Measurements from ENCODE around the gene C16orf96. TPM values are rescaled to one million over a fixed set of nuclear protein-coding genes. Genes with fewer than 3 reads are reported as not detected.

The C16orf96 gene
- total and polyA plus RNA-seq, 2 experiments from 2014 or later, result not detected

GRCh38 chr16:4639899-4640509 is 83.9 kb downstream of the C16orf96 start:
- no peaks in the 10 kb centered on the region for H3K9me2 ChIP-seq (ENCODE audit: insufficient read depth)
- in situ Hi-C loops (cut with MboI), result no loop called here
- H3K27ac ChIP-seq, result no peak overlapping the region
- peaks cover 100% of the 10 kb centered on the region for H3K79me2 ChIP-seq (ENCODE audit: insufficient read depth)
- no peaks in the 10 kb centered on the region for H3K4me1 ChIP-seq (ENCODE audit: insufficient read depth)
- H4K20me1 ChIP-seq (ENCODE audit: insufficient read depth), result peaks cover 6% of the 10 kb centered on the region; the same call in 1 of the 2 replicates
- H3K36me3 ChIP-seq (ENCODE audit: low read depth), result no peaks in the 10 kb centered on the region
- WGBS, 2 experiments (ENCODE audit: low coverage in 1 of 2, low lambda C conversion rate in 2 of 2, missing lambda C conversion rate in 2 of 2), result 85 to 87% methylated on average over 27 of the region's 27 CpGs
- no peaks in the 10 kb centered on the region for H3K9me3 ChIP-seq (ENCODE audit: low read depth)
- no peak overlapping the region for H3K9ac ChIP-seq
- no peak for TF ChIP-seq EZH2 (IDR thresholded peaks at IDR 0.05; ENCODE audit: insufficient read depth, poor library complexity, severe bottlenecking)
- TF ChIP-seq EZH2phosphoT487 (IDR thresholded peaks at IDR 0.05; ENCODE audit: insufficient read depth, low read depth), result no peak
- no peak overlapping the region for H3K4me2 ChIP-seq (ENCODE audit: unreplicated experiment)
- H2AFZ ChIP-seq, result no peak overlapping the region
- H3K4me3 ChIP-seq, result no peak overlapping the region
- H3F3A ChIP-seq (ENCODE audit: insufficient read depth), result no peaks in the 10 kb centered on the region
- no peaks in the 10 kb centered on the region for H3K27me3 ChIP-seq (replicated peaks; ENCODE audit: insufficient read depth)
- DNase-seq, result peak; percentile 12

GRCh38 chr16:4640572-4641305 is 84.6 kb downstream of the C16orf96 start:
- H3K9me3 ChIP-seq (ENCODE audit: low read depth), result no peaks in the 10 kb centered on the region
- no peak overlapping the region for H3K4me2 ChIP-seq (ENCODE audit: unreplicated experiment)
- no peaks in the 10 kb centered on the region for H3K9me2 ChIP-seq (ENCODE audit: insufficient read depth)
- H3K4me3 ChIP-seq, result no peak overlapping the region
- peaks cover 100% of the 10 kb centered on the region for H3K79me2 ChIP-seq (ENCODE audit: insufficient read depth)
- peaks cover 6% of the 10 kb centered on the region; the same call in 1 of the 2 replicates for H4K20me1 ChIP-seq (ENCODE audit: insufficient read depth)
- no peak overlapping the region for H2AFZ ChIP-seq
- in situ Hi-C loops (cut with MboI), result no loop called here
- peak; percentile 26 for DNase-seq
- no peaks in the 10 kb centered on the region for H3F3A ChIP-seq (ENCODE audit: insufficient read depth)
- 66 to 68% methylated on average over 19 of the region's 19 CpGs for WGBS, 2 experiments (ENCODE audit: low coverage in 1 of 2, low lambda C conversion rate in 2 of 2, missing lambda C conversion rate in 2 of 2)
- H3K27me3 ChIP-seq (replicated peaks; ENCODE audit: insufficient read depth), result no peaks in the 10 kb centered on the region
- no peak overlapping the region for H3K9ac ChIP-seq
- H3K36me3 ChIP-seq (ENCODE audit: low read depth), result no peaks in the 10 kb centered on the region
- H3K27ac ChIP-seq, result no peak overlapping the region
- no peak for TF ChIP-seq EZH2phosphoT487 (IDR thresholded peaks at IDR 0.05; ENCODE audit: insufficient read depth, low read depth)
- TF ChIP-seq EZH2 (IDR thresholded peaks at IDR 0.05; ENCODE audit: insufficient read depth, poor library complexity, severe bottlenecking), result no peak
- H3K4me1 ChIP-seq (ENCODE audit: insufficient read depth), result no peaks in the 10 kb centered on the region

- no peak for DNase-seq
- peaks cover 6% of the 10 kb centered on the region; the same call in 1 of the 2 replicates for H4K20me1 ChIP-seq (ENCODE audit: insufficient read depth)
- H3K4me2 ChIP-seq (ENCODE audit: unreplicated experiment), result no peak overlapping the region
- H3K9ac ChIP-seq, result no peak overlapping the region
- H3K36me3 ChIP-seq (ENCODE audit: low read depth), result no peaks in the 10 kb centered on the region
- no peaks in the 10 kb centered on the region for H3K9me2 ChIP-seq (ENCODE audit: insufficient read depth)
- no peak for TF ChIP-seq EZH2 (IDR thresholded peaks at IDR 0.05; ENCODE audit: insufficient read depth, poor library complexity, severe bottlenecking)
- no peak for TF ChIP-seq EZH2phosphoT487 (IDR thresholded peaks at IDR 0.05; ENCODE audit: insufficient read depth, low read depth)
- H3K4me3 ChIP-seq, result no peak overlapping the region
- WGBS, 2 experiments (ENCODE audit: low coverage in 1 of 2, low lambda C conversion rate in 2 of 2, missing lambda C conversion rate in 2 of 2), result 82 to 92% methylated on average over 5 of the region's 5 CpGs
- no peak overlapping the region for H2AFZ ChIP-seq
- no peaks in the 10 kb centered on the region for H3K4me1 ChIP-seq (ENCODE audit: insufficient read depth)
- no peaks in the 10 kb centered on the region for H3K9me3 ChIP-seq (ENCODE audit: low read depth)
- in situ Hi-C loops (cut with MboI), result no loop called here
- peaks cover 100% of the 10 kb centered on the region for H3K79me2 ChIP-seq (ENCODE audit: insufficient read depth)
- H3F3A ChIP-seq (ENCODE audit: insufficient read depth), result no peaks in the 10 kb centered on the region
- H3K27me3 ChIP-seq (replicated peaks; ENCODE audit: insufficient read depth), result no peaks in the 10 kb centered on the region
- no peak overlapping the region for H3K27ac ChIP-seq
Measured at GRCh38 chr16:4641306-4641687, 85.2 kb downstream of the C16orf96 start.

- WGBS, 2 experiments (ENCODE audit: low coverage in 1 of 2, low lambda C conversion rate in 2 of 2, missing lambda C conversion rate in 2 of 2), result 96 to 98% methylated on average over 14 of the region's 14 CpGs
- in situ Hi-C loops (cut with MboI), result no loop called here
- Histone ChIP-seq H3K27me3 (replicated peaks; ENCODE audit: insufficient read depth) (no peaks in the 10 kb centered on the region), H3K4me1 (ENCODE audit: insufficient read depth) (no peaks in the 10 kb centered on the region), H2AFZ (no peak overlapping the region), H3K9me2 (ENCODE audit: insufficient read depth) (no peaks in the 10 kb centered on the region), H3K4me3 (no peak overlapping the region), H3K4me2 (ENCODE audit: unreplicated experiment) (no peak overlapping the region), H3K9me3 (ENCODE audit: low read depth) (no peaks in the 10 kb centered on the region), H3K27ac (no peak overlapping the region), H3F3A (ENCODE audit: insufficient read depth) (no peaks in the 10 kb centered on the region), H4K20me1 (ENCODE audit: insufficient read depth) (peaks cover 6% of the 10 kb centered on the region; the same call in 1 of the 2 replicates), H3K79me2 (ENCODE audit: insufficient read depth) (peaks cover 100% of the 10 kb centered on the region), H3K36me3 (ENCODE audit: low read depth) (no peaks in the 10 kb centered on the region), H3K9ac (no peak overlapping the region)
- no peak for TF ChIP-seq EZH2phosphoT487 (IDR thresholded peaks at IDR 0.05; ENCODE audit: insufficient read depth, low read depth)
- no peak for TF ChIP-seq EZH2 (IDR thresholded peaks at IDR 0.05; ENCODE audit: insufficient read depth, poor library complexity, severe bottlenecking)
- DNase-seq, result no peak
Measured at GRCh38 chr16:4641895-4642294, 85.8 kb downstream of the C16orf96 start.

Data from GM23248 (cell line).